B cell (primary cell): ENCODE data around the gene PGM5. TPM values are rescaled to one million over a fixed set of nuclear protein-coding genes. Genes with fewer than 3 reads are reported as not detected.
A peak's percentile ranks its signal among the peaks of the same experiment; 100 is the strongest.

ENCODE experiments used
- ATAC-seq: fragments of 200-7000 bp; cut with Tn5 transposase; one replicate; pipeline ENCODE4 v1.10.0; 2021; ENCODE audit warnings: low read depth, mild to moderate bottlenecking, moderate number of reproducible peaks, moderate library complexity
- CTCF ChIA-PET: fragments of 350-600 bp; sonication (Branson Sonifier 250); formaldehyde crosslinking; loops from one replicate; lab custom pipeline; 2021; ENCODE audit warnings: antibody characterized with exemption, inconsistent platforms; lab: Charles Lee
- POLR2A ChIA-PET: fragments of 350-600 bp; sonication (Branson Sonifier 250); formaldehyde crosslinking; loops from one replicate; lab custom pipeline; 2021; ENCODE audit warnings: antibody characterized with exemption; lab: Charles Lee
- DNase-seq: peaks from one replicate; pipeline ENCODE4 v3.0.0; 2013
- H2AFZ ChIP-seq: 2 replicates; pipeline ENCODE4 v1.6.1; 2012; ENCODE audit warnings: mild to moderate bottlenecking, low read depth, low read length; ENCODE audit not compliant: insufficient read depth, poor library complexity, severe bottlenecking
- H3K27ac ChIP-seq, 2 donors: 1 replicate in 1 of 2; 2 replicates in 1 of 2; pipeline ENCODE4 v1.5.1; 2012 to 2013; ENCODE audit warnings: low read length in 2 of 2, mild to moderate bottlenecking in 2 of 2, moderate library complexity in 1 of 2
- H3K27me3 ChIP-seq, 4 experiments: fragments of 200-600 bp in 1 of 4; sonication (generic) in 1 of 4; replicated peaks in 1 of 4; 1 replicate in 2 of 4; 2 replicates in 2 of 4; pipeline versions ENCODE4 v1.6.1 to v1.7.0; 2013 to 2016; ENCODE audit warnings: low read length in 3 of 4, mild to moderate bottlenecking in 2 of 4, mixed read lengths in 1 of 4, moderate library complexity in 1 of 4; ENCODE audit not compliant: insufficient read depth in 4 of 4, control insufficient read depth in 3 of 4; ENCODE audit errors: control extremely low read depth in 1 of 4
- H3K36me3 ChIP-seq, 2 experiments: replicated peaks in 1 of 2; 1 replicate in 1 of 2; 2 replicates in 1 of 2; pipeline versions ENCODE4 v1.6.1 to v1.7.1; 2013; ENCODE audit warnings: low read length in 1 of 2; ENCODE audit not compliant: insufficient read depth in 2 of 2, control insufficient read depth in 1 of 2; ENCODE audit errors: control extremely low read depth in 1 of 2, extremely low read depth in 1 of 2
- H3K4me1 ChIP-seq, 2 donors: fragments of 200-600 bp in 1 of 2; sonication (generic) in 1 of 2; 1 replicate in 1 of 2; 2 replicates in 1 of 2; pipeline versions ENCODE4 v1.5.1 to v1.6.1; 2013 to 2017; ENCODE audit warnings: low read length in 2 of 2; ENCODE audit not compliant: control insufficient read depth in 2 of 2, insufficient read depth in 2 of 2
- H3K4me2 ChIP-seq: replicated peaks from 2 replicates; pipeline ENCODE3; 2012; ENCODE audit warnings: mild to moderate bottlenecking, low read depth, low read length; ENCODE audit not compliant: poor library complexity, severe bottlenecking
- H3K4me3 ChIP-seq, 5 experiments: fragments of 200-600 bp in 1 of 5; sonication (generic) in 1 of 5; 1 replicate in 3 of 5; 2 replicates in 2 of 5; pipeline versions ENCODE4 v1.5.1 to v1.7.0; 2011 to 2016; ENCODE audit warnings: low read length in 4 of 5, mild to moderate bottlenecking in 4 of 5, low read depth in 2 of 5, control low read depth in 1 of 5, moderate library complexity in 1 of 5; ENCODE audit not compliant: insufficient read depth in 1 of 5; ENCODE audit errors: control extremely low read depth in 1 of 5, extremely low read depth in 1 of 5
- H3K79me2 ChIP-seq: fragments of 200-600 bp; sonication (generic); one replicate; pipeline ENCODE4 v1.6.0; 2016; ENCODE audit warnings: low read length; ENCODE audit not compliant: control insufficient read depth, insufficient read depth
- H3K9ac ChIP-seq: fragments of 200-600 bp; sonication (generic); 2 replicates; pipeline ENCODE4 v1.6.1; 2017; ENCODE audit warnings: mild to moderate bottlenecking, low read length, moderate library complexity
- H3K9me3 ChIP-seq, 3 donors: one replicate each; pipeline versions ENCODE4 v1.6.1 to v1.7.1; 2013; ENCODE audit warnings: low read length in 2 of 3; ENCODE audit not compliant: control insufficient read depth in 2 of 3, insufficient read depth in 1 of 3; ENCODE audit errors: control extremely low read depth in 1 of 3
- H4K20me1 ChIP-seq: 2 replicates; pipeline ENCODE4 v1.6.0; 2012; ENCODE audit warnings: mild to moderate bottlenecking, low read length; ENCODE audit not compliant: insufficient read depth, control insufficient read depth, poor library complexity, severe bottlenecking
- H3K27ac Mint-ChIP-seq: one replicate; pipeline ENCODE4 v1.8.0; 2021; ENCODE audit warnings: mixed read lengths
- H3K27me3 Mint-ChIP-seq: one replicate; pipeline ENCODE4 v1.8.0; 2021; ENCODE audit warnings: mixed read lengths
- H3K4me1 Mint-ChIP-seq: one replicate; pipeline ENCODE4 v1.8.0; 2021; ENCODE audit warnings: mixed read lengths
- H3K4me3 Mint-ChIP-seq: one replicate; pipeline ENCODE4 v1.8.0; 2021; ENCODE audit warnings: mixed read lengths
- H3K9me3 Mint-ChIP-seq: one replicate; pipeline ENCODE4 v1.8.0; 2022; ENCODE audit warnings: mixed read lengths; ENCODE audit not compliant: insufficient read depth
- EZH2 ChIP-seq: IDR thresholded peaks from 2 replicates; pipeline ENCODE4 v1.6.1; 2012; ENCODE audit warnings: borderline replicate concordance, low read depth, mild to moderate bottlenecking, moderate library complexity, low read length; ENCODE audit not compliant: insufficient read depth, poor library complexity, severe bottlenecking
- WGBS: methylation state at CpG from one replicate; pipeline ENCODE4 v1.1.5; 2013; ENCODE audit warnings: missing lambda C conversion rate; ENCODE audit not compliant: insufficient coverage; 5-methylcytosine and 5-hydroxymethylcytosine counted together
- intact Hi-C: fragments of 100-400 bp; cut with micrococcal nuclease; formaldehyde crosslinking; loops from one replicate; pipeline ENCODE4 v1.10.0; 2022
- polyA plus RNA-seq: library from polyadenylated mRNA; depleted of rRNA; stranded (reverse); fragments of >200 nt; gene quantifications from 2 replicates; pipeline ENCODE4 v1.2.3, GENCODE V29; 2012
- total RNA-seq, 2 donors: library from RNA; stranded (reverse); fragments of 120-200 nt in 1 of 2; gene quantifications; 1 replicate in 1 of 2; 2 replicates in 1 of 2; pipeline versions ENCODE4 v1.2.3 to v1.2.4, GENCODE V29; 2013 to 2022
- TF ChIP-seq, protein P1 (sequence below): fragments of 200-600 bp; IDR thresholded peaks from one replicate; pipeline ENCODE4 v1.8.0; 2022; ENCODE audit warnings: antibody characterized with exemption, mild to moderate bottlenecking

Gene PGM5
- total and polyA plus RNA-seq, 2 donors (not counting 1 experiment from before 2014, with no cell fraction given) = not detected

DNA sequence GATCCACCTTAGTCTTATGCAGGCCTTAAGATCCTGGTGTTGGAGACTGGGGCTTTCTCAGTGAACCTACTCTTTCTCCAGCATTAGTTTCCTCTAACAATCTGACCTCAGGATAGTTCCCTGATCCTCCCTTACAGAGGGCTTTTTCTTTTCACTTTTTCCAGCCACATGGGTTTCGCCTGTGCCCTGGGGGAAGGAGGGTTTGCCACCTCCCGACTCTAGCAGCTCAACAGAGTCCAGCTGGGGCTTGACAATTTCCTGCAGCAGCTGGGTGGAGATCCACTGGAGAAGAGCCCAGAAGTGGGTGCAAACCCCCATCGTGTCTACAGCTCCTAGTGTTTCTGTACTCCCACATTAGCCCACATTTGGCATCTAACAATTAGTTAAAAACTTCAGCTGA is 191.8 kb downstream of the PGM5 start:
- CTCF ChIA-PET = interaction anchor here (1.9 to 2.0 kb wide), 2 partner anchors 12 to 20 kb away, joined by 6 to 8 read pairs; no protein-coding TSS in a partner anchor
- Histone ChIP-seq H3K27me3 (no peaks in the 10 kb centered on the region), H3K27ac (no peak overlapping the region), H3K4me3 (no peak overlapping the region), H3K4me2 (no peak overlapping the region), H3K9me3 (no peaks in the 10 kb centered on the region), H4K20me1 (no peaks in the 10 kb centered on the region), H2AFZ (peak overlapping the region; percentile 34), H3K36me3 (no peaks in the 10 kb centered on the region), H3K79me2 (no peaks in the 10 kb centered on the region), H3K9ac (no peak overlapping the region), H3K4me1 (peaks cover 30% of the 10 kb centered on the region in 2 donors)
- intact Hi-C loops = loop anchor here (5.0 kb wide), 1 partner anchor 41 kb away; no protein-coding TSS in a partner anchor
- Mint-ChIP-seq H3K4me3 (no peak overlapping the region), H3K9me3 (no peaks in the 10 kb centered on the region), H3K27me3 (no peaks in the 10 kb centered on the region), H3K27ac (peak overlapping the region; percentile 80), H3K4me1 (peaks cover 39% of the 10 kb centered on the region)
- TF ChIP-seq, protein P1, sequence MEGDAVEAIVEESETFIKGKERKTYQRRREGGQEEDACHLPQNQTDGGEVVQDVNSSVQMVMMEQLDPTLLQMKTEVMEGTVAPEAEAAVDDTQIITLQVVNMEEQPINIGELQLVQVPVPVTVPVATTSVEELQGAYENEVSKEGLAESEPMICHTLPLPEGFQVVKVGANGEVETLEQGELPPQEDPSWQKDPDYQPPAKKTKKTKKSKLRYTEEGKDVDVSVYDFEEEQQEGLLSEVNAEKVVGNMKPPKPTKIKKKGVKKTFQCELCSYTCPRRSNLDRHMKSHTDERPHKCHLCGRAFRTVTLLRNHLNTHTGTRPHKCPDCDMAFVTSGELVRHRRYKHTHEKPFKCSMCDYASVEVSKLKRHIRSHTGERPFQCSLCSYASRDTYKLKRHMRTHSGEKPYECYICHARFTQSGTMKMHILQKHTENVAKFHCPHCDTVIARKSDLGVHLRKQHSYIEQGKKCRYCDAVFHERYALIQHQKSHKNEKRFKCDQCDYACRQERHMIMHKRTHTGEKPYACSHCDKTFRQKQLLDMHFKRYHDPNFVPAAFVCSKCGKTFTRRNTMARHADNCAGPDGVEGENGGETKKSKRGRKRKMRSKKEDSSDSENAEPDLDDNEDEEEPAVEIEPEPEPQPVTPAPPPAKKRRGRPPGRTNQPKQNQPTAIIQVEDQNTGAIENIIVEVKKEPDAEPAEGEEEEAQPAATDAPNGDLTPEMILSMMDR = no peak
- TF ChIP-seq EZH2 = no peak
- no peak for ATAC-seq
- POLR2A ChIA-PET = no interaction called here
- no peak for DNase-seq
- WGBS = 38% methylated on average over 1 of the region's 3 CpGs

GRCh38 chr9:68551191-68551590 is 194.8 kb downstream of the PGM5 start:
- ChIA-PET POLR2A (no interaction called here), CTCF (interaction anchor here (1.4 kb wide), 1 partner anchor 9 kb away, joined by 5 read pairs; no protein-coding TSS in a partner anchor)
- Histone ChIP-seq H3K4me3 (no peak overlapping the region), H3K9me3 (no peaks in the 10 kb centered on the region), H3K36me3 (no peaks in the 10 kb centered on the region), H3K27ac (no peak overlapping the region), H2AFZ (no peak overlapping the region), H3K4me2 (no peak overlapping the region), H3K4me1 (peaks cover 20 to 21% of the 10 kb centered on the region in 2 donors), H3K9ac (no peak overlapping the region), H4K20me1 (no peaks in the 10 kb centered on the region), H3K79me2 (no peaks in the 10 kb centered on the region), H3K27me3 (no peaks in the 10 kb centered on the region)
- DNase-seq = no peak
- H3K27ac Mint-ChIP-seq = no peak overlapping the region
- no peaks in the 10 kb centered on the region for H3K27me3 Mint-ChIP-seq
- WGBS = no CpG with 5 or more reads among the region's 4 CpGs
- ATAC-seq = no peak
- H3K9me3 Mint-ChIP-seq = no peaks in the 10 kb centered on the region
- peaks cover 24% of the 10 kb centered on the region for H3K4me1 Mint-ChIP-seq
- no peak for TF ChIP-seq EZH2
- TF ChIP-seq, protein P1 = no peak
- intact Hi-C loops = no loop called here
- H3K4me3 Mint-ChIP-seq = no peak overlapping the region
